Colonic mucosa (tissue), 4 donors: ENCODE measurements around the gene SLC35A4. TPM values are rescaled to one million over a fixed set of nuclear protein-coding genes. Genes with fewer than 3 reads are reported as not detected.
A peak's percentile ranks its signal among the peaks of the same experiment; 100 is the strongest.
"Not testable (repeated sequence)": the region's sequence is repeated elsewhere in the genome, so short reads cannot be mapped to it uniquely, and the experiment has no call there.

Experiments
- DNase-seq: peaks from one replicate; pipeline ENCODE4 v3.0.0-alpha.2; 2020
- H3K27ac ChIP-seq: fragments of 200-600 bp; one replicate; pipeline ENCODE4 v1.8.0; 2021
- H3K27me3 ChIP-seq: fragments of 200-600 bp; one replicate; pipeline ENCODE4 v1.8.0; 2021
- H3K36me3 ChIP-seq: fragments of 200-600 bp; one replicate; pipeline ENCODE4 v1.8.0; 2021
- H3K4me1 ChIP-seq: fragments of 200-600 bp; one replicate; pipeline ENCODE4 v1.8.0; 2021; ENCODE audit warnings: mild to moderate bottlenecking
- H3K4me3 ChIP-seq: fragments of 200-600 bp; one replicate; pipeline ENCODE4 v1.8.0; 2021
- H3K9ac ChIP-seq, 2 donors: one replicate each; pipeline ENCODE4 v1.7.0; 2013; ENCODE audit warnings: control low read depth in 2 of 2, low read depth in 2 of 2, low read length in 2 of 2
- H3K9me3 ChIP-seq: fragments of 200-600 bp; one replicate; pipeline ENCODE4 v1.8.0; 2021
- CTCF ChIP-seq: fragments of 200-600 bp; IDR thresholded peaks from one replicate; pipeline ENCODE4 v1.8.0; 2022; ENCODE audit warnings: antibody characterized with exemption, mild to moderate bottlenecking
- intact Hi-C: fragments of 100-400 bp; cut with DNase I; formaldehyde crosslinking; loops from one replicate; pipeline ENCODE4 v1.14.1; 2022
- total RNA-seq, 2 donors: library from RNA; stranded (reverse); fragmentation: NEBNext Ultra II Directional in 1 of 2; extraction: Animal tissue kit (Norgen Biotek cat#: 25700) in 1 of 2; gene quantifications; one replicate each; pipeline ENCODE4 v1.2.1, GENCODE V29; 2021
- donor health status: healthy.
- donor health status: DM: no; HTN: no; CAD: no.
- donor health status: DM: no; HTN: no; CAD: no.

Gene SLC35A4
- total RNA-seq, 2 donors from 2014 or later = 78.1 to 129 TPM

GRCh38 chr5:140591747-140592372, 27.2 kb downstream of the SLC35A4 start:
- H3K9me3 ChIP-seq = no peaks in the 10 kb centered on the region
- intact Hi-C loops = no loop called here
- no peaks in the 10 kb centered on the region for H3K4me1 ChIP-seq
- H3K27me3 ChIP-seq = no peaks in the 10 kb centered on the region
- no peak overlapping the region for H3K9ac ChIP-seq
- TF ChIP-seq CTCF = no peak
- no peak for DNase-seq
- H3K36me3 ChIP-seq = no peaks in the 10 kb centered on the region
- H3K4me3 ChIP-seq = no peak overlapping the region
- H3K27ac ChIP-seq = no peak overlapping the region

GRCh38 chr5:140593070-140593469, 28.4 kb downstream of the SLC35A4 start:
- DNase-seq = peak; percentile 43
- H3K27ac ChIP-seq, H3K36me3 ChIP-seq, H3K9ac ChIP-seq, intact Hi-C loops, H3K4me1 ChIP-seq, H3K9me3 ChIP-seq, H3K4me3 ChIP-seq, H3K27me3 ChIP-seq: not testable (repeated sequence)

- Histone ChIP-seq H3K36me3 (no peaks in the 10 kb centered on the region), H3K4me3 (no peak overlapping the region), H3K9ac (no peak overlapping the region), H3K27me3 (no peaks in the 10 kb centered on the region), H3K9me3 (no peaks in the 10 kb centered on the region), H3K4me1 (no peaks in the 10 kb centered on the region), H3K27ac (no peak overlapping the region)
- no peak for DNase-seq
- TF ChIP-seq CTCF = no peak
- intact Hi-C loops = no loop called here
These were observed 29.5 kb downstream of the SLC35A4 start for GRCh38 chr5:140594169-140594568.

- H3K36me3 ChIP-seq = no peaks in the 10 kb centered on the region
- no peak for TF ChIP-seq CTCF
- no peaks in the 10 kb centered on the region for H3K27me3 ChIP-seq
- H3K9me3 ChIP-seq = no peaks in the 10 kb centered on the region
- intact Hi-C loops = no loop called here
- peak; percentile 60 for DNase-seq
- no peak overlapping the region for H3K27ac ChIP-seq
- no peak overlapping the region for H3K4me3 ChIP-seq
- no peak overlapping the region for H3K9ac ChIP-seq
- no peaks in the 10 kb centered on the region for H3K4me1 ChIP-seq
These were observed 31.1 kb downstream of the SLC35A4 start for GRCh38 chr5:140595538-140596300.

DNA sequence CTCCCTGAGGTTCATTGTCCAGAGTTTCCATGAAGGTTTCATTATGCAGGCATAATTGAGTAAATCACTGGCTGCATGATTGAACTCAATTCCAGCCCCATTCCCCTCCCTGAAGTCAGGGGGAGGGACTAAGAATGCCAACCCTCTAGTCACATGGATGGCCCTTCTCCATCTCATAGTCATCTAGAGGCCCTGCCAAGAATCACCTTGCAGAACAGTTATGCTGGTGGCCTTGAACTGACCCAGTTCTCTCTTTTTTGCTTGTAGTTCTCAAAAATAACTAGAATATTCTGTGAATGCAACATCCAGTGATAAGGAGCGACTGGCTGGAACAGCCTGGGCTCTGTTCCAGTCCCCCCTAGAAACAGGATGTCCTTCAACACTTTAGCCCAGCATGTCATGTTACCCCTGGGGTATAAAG, 31.7 kb downstream of the SLC35A4 start:
- H3K9me3 ChIP-seq = no peaks in the 10 kb centered on the region
- intact Hi-C loops = no loop called here
- no peak for DNase-seq
- H3K4me1 ChIP-seq = no peaks in the 10 kb centered on the region
- H3K27me3 ChIP-seq = no peaks in the 10 kb centered on the region
- TF ChIP-seq CTCF = no peak
- no peak overlapping the region for H3K9ac ChIP-seq
- H3K4me3 ChIP-seq = no peak overlapping the region
- H3K36me3 ChIP-seq = no peaks in the 10 kb centered on the region
- H3K27ac ChIP-seq = no peak overlapping the region

DNA sequence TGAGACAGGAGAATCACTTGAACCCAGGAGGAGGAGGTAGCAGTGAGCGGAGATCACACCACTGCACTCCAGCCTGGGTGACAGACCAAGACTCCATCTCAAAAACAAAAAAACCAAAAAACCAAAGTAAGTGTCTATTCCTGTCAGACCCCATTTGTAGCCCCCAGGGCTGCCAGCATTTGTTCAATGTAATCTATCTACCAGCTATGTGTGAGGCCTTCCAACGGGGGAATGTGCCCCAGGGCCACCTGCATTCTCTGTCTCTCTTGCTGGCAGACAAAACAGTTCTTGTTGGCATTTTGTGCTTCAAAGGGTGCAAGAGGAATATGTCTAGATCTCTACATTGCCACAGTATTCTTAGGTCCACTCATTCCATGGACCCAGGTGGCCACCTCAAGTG, 34.2 kb downstream of the SLC35A4 start:
- H3K27ac ChIP-seq = no peak overlapping the region
- no peaks in the 10 kb centered on the region for H3K27me3 ChIP-seq
- H3K36me3 ChIP-seq = no peaks in the 10 kb centered on the region
- intact Hi-C loops = no loop called here
- no peak for TF ChIP-seq CTCF
- no peak overlapping the region for H3K4me3 ChIP-seq
- H3K9me3 ChIP-seq = no peaks in the 10 kb centered on the region
- DNase-seq = no peak
- no peak overlapping the region for H3K9ac ChIP-seq
- no peaks in the 10 kb centered on the region for H3K4me1 ChIP-seq
